ENCODE results near the gene ZNF770. TPM values are rescaled to one million over a fixed set of nuclear protein-coding genes. Genes with fewer than 3 reads are reported as not detected.
"Not testable (repeated sequence)": the region's sequence is repeated elsewhere in the genome, so short reads cannot be mapped to it uniquely, and the experiment has no call there.

ZNF770 gene
- total RNA-seq, 2 experiments from 2014 or later, result 62.9 to 65.8 TPM

DNA sequence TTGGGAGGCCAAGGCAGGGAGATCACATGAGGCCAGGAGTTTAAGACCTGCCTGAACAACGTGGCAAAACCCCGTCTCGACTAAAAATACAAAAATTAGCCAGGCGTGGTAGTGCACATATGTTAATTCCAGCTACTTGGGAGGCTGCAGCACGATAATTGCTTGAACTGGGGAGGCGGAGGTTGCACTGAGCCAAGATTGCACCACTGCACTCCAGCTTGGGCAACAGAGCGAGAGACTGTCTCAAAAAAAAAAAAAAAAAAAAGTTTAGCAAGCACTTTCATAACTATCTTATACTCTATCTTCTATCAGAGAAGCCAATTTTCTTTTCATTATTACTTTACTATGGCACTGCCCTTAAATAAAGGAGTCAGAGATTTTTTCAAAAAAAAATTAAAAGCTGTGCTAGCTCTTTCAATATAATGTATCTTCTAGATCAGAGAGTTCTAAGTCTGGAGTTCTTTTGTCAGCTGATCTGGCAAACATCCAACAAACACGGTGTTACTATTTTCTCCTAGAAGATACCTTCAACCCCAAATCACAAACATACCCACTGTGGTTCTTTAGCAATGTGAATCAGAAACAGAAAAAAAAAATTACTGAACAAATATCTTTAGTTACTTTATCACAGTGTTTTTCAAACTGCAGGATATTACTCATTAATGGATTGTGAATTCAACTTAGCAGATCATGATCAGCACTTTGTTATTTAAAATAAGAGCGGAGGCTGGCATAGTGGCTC lies 3.0 kb downstream of the ZNF770 start:
- POLR2A ChIA-PET, result interaction anchor here (0.7 kb wide), 1 partner anchor 15 kb away, joined by 5 read pairs; no protein-coding TSS in a partner anchor
- CTCF ChIA-PET, result interaction anchor here (0.9 to 1.3 kb wide), 2 partner anchors 10 to 16 kb away, joined by 4 read pairs; partner anchors contain the start of gene AQR

GRCh38 chr15:34976743-34977142 lies 11.3 kb downstream of the ZNF770 start:
- CTCF ChIA-PET, result no interaction called here

GRCh38 chr15:34976073-34976472 lies 12.0 kb downstream of the ZNF770 start:
- POLR2A ChIA-PET, result no interaction called here
- CTCF ChIA-PET, result no interaction called here

More at GRCh38 chr15:34976743-34977142, 11.3 kb downstream of the ZNF770 start:
- POLR2A ChIA-PET, result no interaction called here

- CTCF ChIA-PET, result interaction anchor here (1.5 kb wide), 1 partner anchor 110 kb away, joined by 3 read pairs; no protein-coding TSS in a partner anchor
- POLR2A ChIA-PET, result no interaction called here
Observed at GRCh38 chr15:34973512-34973911, 14.6 kb downstream of the ZNF770 start.

DNA sequence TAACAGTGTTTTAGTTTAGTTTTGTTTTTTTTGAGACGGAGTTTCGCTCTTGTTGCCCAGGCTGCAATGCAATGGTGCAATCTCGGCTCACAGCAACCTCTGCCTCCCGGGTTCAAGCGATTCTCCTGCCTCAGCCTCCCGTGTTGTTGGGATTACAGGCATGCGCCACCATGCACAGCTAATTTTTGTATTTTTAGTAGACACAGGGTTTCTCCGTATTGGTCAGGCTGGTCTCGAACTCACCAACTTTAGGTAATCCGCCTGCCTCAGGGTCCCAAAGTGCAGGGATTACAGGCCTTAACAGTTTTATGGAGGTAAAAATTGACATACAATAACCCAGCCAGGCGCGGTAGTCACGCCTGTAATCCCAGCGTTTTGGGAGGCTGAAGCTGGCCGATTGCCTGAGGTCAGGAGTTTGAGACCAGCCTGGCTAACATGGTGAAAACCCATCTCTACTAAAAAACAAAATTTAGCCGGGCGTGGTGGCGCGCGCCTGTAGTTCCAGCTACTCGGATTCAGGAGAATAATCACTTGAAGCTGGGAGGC lies 17.9 kb downstream of the ZNF770 start:
- POLR2A ChIA-PET, result interaction anchor here (0.5 to 3.2 kb wide), 4 partner anchors 15 to 953 kb away, joined by 3 to 38 read pairs (median 4); partner anchors contain the start of gene ZNF770
- CTCF ChIA-PET, result interaction anchor here (0.8 to 2.3 kb wide), 6 partner anchors 11 to 23 kb away, joined by 3 to 20 read pairs (median 6); partner anchors contain the start of gene ZNF770

DNA sequence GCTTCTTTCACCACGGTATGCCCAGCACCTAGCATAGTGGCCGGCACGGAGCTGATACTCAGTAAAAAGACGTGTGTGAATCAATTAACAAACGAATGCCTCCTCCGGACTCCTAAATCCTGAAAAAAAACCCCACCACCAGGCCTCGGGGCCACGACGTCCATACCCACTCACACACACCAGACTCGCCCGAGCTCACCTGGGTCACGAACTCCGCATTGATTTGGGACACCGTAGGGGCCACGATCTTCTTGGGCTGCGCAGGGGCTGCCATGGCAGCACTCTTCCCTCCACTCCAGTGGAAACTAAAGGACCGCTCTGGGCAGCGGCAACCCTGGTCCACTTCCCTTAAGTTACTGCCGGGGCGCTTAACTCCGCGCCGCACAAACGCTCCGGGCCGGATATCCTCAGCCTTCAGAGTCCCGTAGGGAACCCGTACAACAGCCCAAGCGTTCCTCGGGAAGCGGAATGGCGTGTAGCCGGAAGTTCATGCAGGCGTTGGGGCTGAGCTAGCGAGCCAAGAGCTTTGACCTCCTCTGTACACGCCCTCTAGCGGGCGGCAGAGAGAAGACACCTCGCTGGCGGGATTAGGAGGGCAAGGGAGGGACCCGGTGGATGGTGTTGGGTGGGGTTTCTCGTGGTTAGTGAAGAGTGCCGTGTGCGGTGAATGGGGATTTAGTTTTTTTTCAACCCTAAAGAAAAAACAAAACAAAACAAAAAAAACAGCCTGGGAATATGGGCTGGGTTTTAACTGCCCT lies 18.6 kb downstream of the ZNF770 start, which contains the start of gene AQR:
Gene AQR, minus strand, starts transcription at position 403 of the 758 bp plus-strand sequence. Its CDS starts 129 bp downstream, at position 274.
- CTCF ChIA-PET, result interaction anchor here (0.6 to 2.3 kb wide), 8 partner anchors 11 to 24 kb away, joined by 3 to 20 read pairs (median 5); partner anchors contain the start of gene ZNF770
- POLR2A ChIA-PET, result interaction anchor here (0.5 to 3.2 kb wide), 4 partner anchors 15 to 952 kb away, joined by 3 to 38 read pairs (median 4); partner anchors contain the start of gene ZNF770

DNA sequence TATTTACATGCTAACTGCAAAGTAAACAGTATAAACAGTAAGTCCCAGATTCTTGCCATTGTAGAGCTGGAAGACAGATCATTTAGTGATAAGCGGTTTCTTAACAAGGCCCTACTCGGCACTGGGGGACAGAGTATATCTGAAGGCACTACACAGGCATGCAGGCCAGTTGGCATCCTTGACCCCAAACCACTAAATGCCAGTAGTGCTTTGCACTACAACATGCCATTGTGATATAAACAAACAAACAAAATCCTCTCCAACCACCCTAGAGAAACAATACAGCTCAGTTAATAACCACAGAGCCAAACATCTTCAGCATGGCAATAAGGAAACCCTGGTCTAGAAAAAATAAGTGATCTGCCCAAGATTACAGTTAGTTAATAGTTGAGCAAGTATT lies 23.8 kb downstream of the ZNF770 start:
- ChIA-PET CTCF (interaction anchor here (0.8 kb wide), 1 partner anchor 9 kb away, joined by 5 read pairs; no protein-coding TSS in a partner anchor), POLR2A (no interaction called here)

DNA sequence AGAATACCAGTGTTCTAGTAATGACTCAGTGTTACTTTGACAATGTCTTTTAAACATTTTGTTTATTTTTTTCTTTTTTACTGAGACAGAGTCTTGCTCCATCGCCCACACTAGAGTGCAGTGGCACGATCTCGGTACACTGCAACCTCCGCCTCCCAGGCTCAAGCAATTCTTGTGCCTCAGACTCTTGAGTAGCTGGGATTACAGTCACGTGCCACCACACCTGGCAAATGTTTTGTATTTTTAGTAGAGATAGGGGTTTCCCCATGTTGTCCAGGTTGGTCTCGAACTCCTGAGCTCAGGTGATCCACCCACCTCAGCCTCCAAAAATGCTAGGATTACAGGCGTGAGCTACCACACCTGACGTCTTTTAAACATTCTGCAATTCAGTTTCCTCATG lies 34.2 kb downstream of the ZNF770 start:
- ChIA-PET POLR2A (no interaction called here), CTCF (no interaction called here)

- ChIA-PET CTCF (interaction anchor here (0.7 to 1.5 kb wide), 2 partner anchors 10 to 17 kb away, joined by 3 read pairs; partner anchors contain the start of gene AQR), POLR2A (no interaction called here)
Observed at GRCh38 chr15:34952481-34952880, 35.6 kb downstream of the ZNF770 start.

- POLR2A ChIA-PET, result no interaction called here
- CTCF ChIA-PET, result interaction anchor here (1.5 kb wide), 1 partner anchor 10 kb away, joined by 3 read pairs; no protein-coding TSS in a partner anchor
Observed at GRCh38 chr15:34951993-34952392, 36.1 kb downstream of the ZNF770 start.

GRCh38 chr15:34944936-34945335 lies 43.2 kb downstream of the ZNF770 start:
- CTCF ChIA-PET, result no interaction called here
- POLR2A ChIA-PET, result no interaction called here

DNA sequence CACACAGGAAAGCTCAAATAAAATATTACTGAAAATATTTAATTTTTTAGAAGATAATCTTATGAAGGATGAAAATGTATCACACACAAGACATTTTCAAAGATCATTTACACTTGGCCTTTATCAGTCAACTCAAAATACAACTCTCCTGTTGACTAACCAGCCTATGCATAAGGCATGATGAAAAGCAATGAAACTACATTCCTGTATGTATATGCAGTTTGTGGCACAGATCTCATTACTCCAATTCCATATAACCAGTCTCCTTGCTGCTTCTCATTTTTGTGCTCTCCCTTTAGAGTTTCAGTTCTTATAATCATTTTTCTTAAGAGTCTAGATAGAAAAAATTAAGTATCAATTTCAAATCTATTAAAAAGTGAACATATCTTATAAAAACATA lies 44.4 kb downstream of the ZNF770 start:
- POLR2A ChIA-PET, result no interaction called here

GRCh38 chr15:34943264-34943663 lies 44.8 kb downstream of the ZNF770 start:
- CTCF ChIA-PET, POLR2A ChIA-PET: not testable (repeated sequence)

More for the DNA sequence above, 44.4 kb downstream of the ZNF770 start:
- CTCF ChIA-PET, result interaction anchor here (0.7 kb wide), 1 partner anchor 43 kb away, joined by 3 read pairs; no protein-coding TSS in a partner anchor

- POLR2A ChIA-PET, result no interaction called here
- CTCF ChIA-PET, result no interaction called here
Observed at GRCh38 chr15:34942363-34942762, 45.7 kb downstream of the ZNF770 start.

GRCh38 chr15:34941831-34942230 lies 46.3 kb downstream of the ZNF770 start:
- ChIA-PET CTCF (no interaction called here), POLR2A (no interaction called here)

GRCh38 chr15:34941185-34941698 lies 46.8 kb downstream of the ZNF770 start:
- POLR2A ChIA-PET, result no interaction called here
- CTCF ChIA-PET, result no interaction called here

DNA sequence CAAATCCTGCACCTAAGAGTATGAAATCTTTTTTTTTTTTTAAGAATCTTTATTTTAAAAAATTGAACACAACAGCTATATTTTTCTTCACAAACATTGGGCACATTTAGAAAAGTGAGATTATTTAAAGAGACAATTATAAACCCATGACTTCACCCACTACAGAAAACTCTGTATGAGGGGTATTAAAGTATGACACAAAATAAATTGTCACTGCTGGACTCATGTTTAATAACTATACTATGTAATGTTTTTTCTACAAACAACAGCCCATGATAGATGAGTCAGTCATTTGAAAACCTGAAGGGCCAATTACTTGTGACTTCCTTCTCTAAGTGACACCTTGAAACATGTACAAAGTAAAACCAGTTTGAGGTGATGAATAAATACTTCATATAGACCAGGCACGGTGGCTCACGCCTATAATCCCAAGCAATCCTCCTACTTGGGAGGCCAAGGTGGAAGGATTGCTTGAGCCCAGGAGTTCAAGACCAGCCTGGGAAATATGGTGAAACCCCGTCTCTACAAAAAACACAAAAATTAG lies 54.6 kb downstream of the ZNF770 start:
- ChIA-PET CTCF (no interaction called here), POLR2A (no interaction called here)

- CTCF ChIA-PET, result not testable (repeated sequence)
Observed at GRCh38 chr15:34928349-34928748, 59.7 kb downstream of the ZNF770 start.

More at GRCh38 chr15:34928349-34928748, 59.7 kb downstream of the ZNF770 start:
- POLR2A ChIA-PET, result not testable (repeated sequence)
